ENCODE measurements around the gene CDKN2AIP. TPM values are rescaled to one million over a fixed set of nuclear protein-coding genes. Genes with fewer than 3 reads are reported as not detected.
"Not testable (repeated sequence)": the region's sequence is repeated elsewhere in the genome, so short reads cannot be mapped to it uniquely, and the experiment has no call there.

Gene CDKN2AIP
- total and polyA plus RNA-seq, 2 of the 4 experiments (the other 2 are of a cell fraction): 11.0 to 16.8 TPM

DNA sequence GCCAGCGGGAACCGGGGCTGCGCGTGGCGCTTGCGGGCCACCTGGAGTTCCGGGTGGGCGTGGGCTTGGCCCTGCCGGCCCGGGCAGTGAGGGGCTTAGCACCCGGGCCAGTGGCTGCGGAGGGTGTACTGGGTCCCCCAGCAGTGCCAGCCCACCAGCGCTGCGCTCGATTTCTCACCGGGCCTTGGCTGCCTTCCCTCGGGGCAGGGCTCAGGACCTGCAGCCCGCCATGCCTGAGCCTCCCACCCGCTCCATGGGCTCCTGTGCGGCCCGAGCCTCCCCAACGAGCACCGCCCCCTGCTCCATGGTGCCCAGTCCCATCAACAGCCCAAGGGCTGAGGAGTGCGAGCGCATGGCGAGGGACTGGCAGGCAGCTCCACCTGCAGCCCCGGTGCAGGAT is 11.3 kb upstream of the CDKN2AIP start:
- H2AK5ac ChIP-seq (ENCODE audit: low read depth, low read length); H2AK9ac ChIP-seq (replicated peaks; ENCODE audit: low read depth, low read length, poor library complexity); H2BK15ac ChIP-seq (ENCODE audit: low read depth, low read length); H3K4me2 ChIP-seq (ENCODE audit: low read depth, low read length); H3K18ac ChIP-seq (ENCODE audit: low read depth, low read length); H4K91ac ChIP-seq (ENCODE audit: insufficient read depth, low read depth, low read length); H3K4me3 ChIP-seq (ENCODE audit: insufficient read depth, low read depth, low read length); POLR2A ChIA-PET (ENCODE audit: unreplicated experiment); H3K27ac ChIP-seq (ENCODE audit: insufficient read depth, low read length); H3K56ac ChIP-seq (ENCODE audit: extremely low read depth, insufficient read depth, low read length); H2BK5ac ChIP-seq (ENCODE audit: low read depth, low read length, poor library complexity, severe bottlenecking); DNase-seq; H2BK120ac ChIP-seq (ENCODE audit: low read depth, low read length); intact Hi-C loops (cut with micrococcal nuclease); BruUV-seq (replicated peaks); CTCF ChIA-PET; H4K8ac ChIP-seq (ENCODE audit: low read depth in 2 of 2, low read length in 2 of 2); H3K9me1 ChIP-seq (ENCODE audit: insufficient read depth, low read length); H3K79me1 ChIP-seq (ENCODE audit: low read depth in 1 of 2, low read length in 2 of 2); H3K23ac ChIP-seq (ENCODE audit: low read depth, low read length); H3K14ac ChIP-seq (replicated peaks; ENCODE audit: low read depth, low read length); dilution Hi-C loops (cut with HindIII; ENCODE audit: low sequenced_read_pairs, unreplicated experiment); H4K5ac ChIP-seq (ENCODE audit: low read depth, low read length); H2AFZ ChIP-seq (replicated peaks; ENCODE audit: low read length, poor library complexity); H3K27me3 ChIP-seq (ENCODE audit: control insufficient read depth, insufficient read depth, low read length); H3K4ac ChIP-seq (ENCODE audit: low read depth, low read length); H3K9ac ChIP-seq (ENCODE audit: low read depth, low read length); in situ Hi-C loops (cut with MboI; ENCODE audit: low sequenced_read_pairs); H3K36me3 ChIP-seq (ENCODE audit: control insufficient read depth, insufficient read depth, low read length); H2BK20ac ChIP-seq (ENCODE audit: low read depth, low read length); H4K20me1 ChIP-seq (ENCODE audit: insufficient read depth, low read length); H3K4me1 ChIP-seq (ENCODE audit: control insufficient read depth, insufficient read depth, low read length); H3K9me3 ChIP-seq (ENCODE audit: control insufficient read depth, insufficient read depth, low read length); ATAC-seq (ENCODE audit: low read depth): not testable (repeated sequence)
- 100% methylated on average over 2 of the region's 27 CpGs; no CpG with 5 or more reads in 1 of the 2 experiments for WGBS, 2 experiments (ENCODE audit: extremely low coverage in 2 of 2, insufficient read length in 1 of 2)

Data from IMR-90 (cell line).